H1 (cell line): Measurements from ENCODE around the gene STARD3. TPM values are rescaled to one million over a fixed set of nuclear protein-coding genes. Genes with fewer than 3 reads are reported as not detected.

Experiments
- CTCF ChIA-PET: fragments of 300-600 bp; sonication (Branson Sonifier 250); formaldehyde crosslinking; loops from one replicate; lab custom pipeline; 2021; ENCODE audit not compliant: partially characterized antibody; lab: Charles Lee
- POLR2A ChIA-PET: fragments of 300-600 bp; sonication (Branson Sonifier 250); formaldehyde crosslinking; loops from one replicate; lab custom pipeline; 2021; ENCODE audit warnings: inconsistent platforms; ENCODE audit not compliant: partially characterized antibody; lab: Charles Lee
- DNase-seq, 2 experiments: peaks; one replicate each; pipeline versions ENCODE4 v3.0.0 to v3.0.0-alpha.2; 2010 to 2022; ENCODE audit warnings: low spot score in 2 of 2, low read depth in 1 of 2, mixed read lengths in 1 of 2
- FAIRE-seq: peaks from 2 replicates; lab custom pipeline; 2011; peaks lifted over from hg19 to GRCh38; lab: Jason Lieb, UNC
- H2AFZ ChIP-seq: 2 replicates; pipeline ENCODE4 v1.8.1; 2012; ENCODE audit warnings: low read length, inconsistent platforms
- H2AK5ac ChIP-seq: 2 replicates; pipeline ENCODE4 v1.6.1; 2013; ENCODE audit warnings: low read depth, low read length
- H2BK120ac ChIP-seq: replicated peaks from 2 replicates; pipeline ENCODE3; 2013; ENCODE audit warnings: low read depth, low read length, inconsistent platforms
- H2BK12ac ChIP-seq: 2 replicates; pipeline ENCODE4 v1.6.1; 2013; ENCODE audit warnings: low read depth, low read length
- H2BK15ac ChIP-seq: 2 replicates; pipeline ENCODE4 v1.6.1; 2013; ENCODE audit warnings: low read length
- H2BK20ac ChIP-seq: 2 replicates; pipeline ENCODE4 v1.6.1; 2013; ENCODE audit warnings: low read length
- H2BK5ac ChIP-seq: 2 replicates; pipeline ENCODE4 v1.6.1; 2013; ENCODE audit warnings: low read depth, low read length
- H3K14ac ChIP-seq: 2 replicates; pipeline ENCODE4 v1.6.1; 2013; ENCODE audit warnings: inconsistent platforms; ENCODE audit not compliant: insufficient read length
- H3K18ac ChIP-seq: 2 replicates; pipeline ENCODE4 v1.6.1; 2013; ENCODE audit warnings: low read length; ENCODE audit errors: extremely low read depth
- H3K23ac ChIP-seq: 2 replicates; pipeline ENCODE4 v1.6.1; 2013; ENCODE audit warnings: inconsistent platforms; ENCODE audit not compliant: insufficient read length
- H3K23me2 ChIP-seq: 2 replicates; pipeline ENCODE4 v1.6.1; 2013; ENCODE audit warnings: low read depth, low read length
- H3K27ac ChIP-seq: 2 replicates; pipeline ENCODE4 v1.6.1; 2011; ENCODE audit warnings: low read depth, low read length, inconsistent platforms
- H3K27me3 ChIP-seq, 4 experiments: replicated peaks in 1 of 4; 1 replicate in 1 of 4; 2 replicates in 3 of 4; pipeline versions ENCODE4 v1.6.1 to v1.8.1; 2011 to 2013; ENCODE audit warnings: low read length in 3 of 4, mild to moderate bottlenecking in 3 of 4, inconsistent platforms in 2 of 4, mixed read lengths in 2 of 4, moderate library complexity in 1 of 4; ENCODE audit not compliant: control insufficient read depth in 3 of 4, insufficient read depth in 3 of 4; ENCODE audit errors: extremely low read depth in 1 of 4
- H3K36me3 ChIP-seq, 4 experiments: 2 replicates each; pipeline versions ENCODE4 v1.6.1 to v1.8.1; 2011 to 2013; ENCODE audit warnings: mild to moderate bottlenecking in 4 of 4, low read length in 3 of 4, moderate library complexity in 2 of 4, control low read depth in 1 of 4, inconsistent platforms in 1 of 4; ENCODE audit not compliant: insufficient read depth in 4 of 4, control insufficient read depth in 2 of 4
- H3K4ac ChIP-seq: replicated peaks from 2 replicates; pipeline ENCODE3; 2013; ENCODE audit warnings: low read length, low read depth, mixed read lengths, inconsistent platforms; ENCODE audit not compliant: insufficient read length
- H3K4me1 ChIP-seq, 4 experiments: replicated peaks in 1 of 4; 1 replicate in 1 of 4; 2 replicates in 3 of 4; pipeline versions ENCODE4 v1.6.1 to v1.8.1; 2011 to 2013; ENCODE audit warnings: low read length in 3 of 4, inconsistent platforms in 2 of 4, mixed read lengths in 1 of 4; ENCODE audit not compliant: insufficient read depth in 4 of 4, control insufficient read depth in 3 of 4
- H3K4me2 ChIP-seq, 2 experiments: 2 replicates each; pipeline versions ENCODE4 v1.6.1 to v1.8.1; 2011 to 2013; ENCODE audit warnings: low read depth in 2 of 2, low read length in 2 of 2, control low read depth in 1 of 2, inconsistent platforms in 1 of 2, mild to moderate bottlenecking in 1 of 2; ENCODE audit not compliant: insufficient read depth in 1 of 2
- H3K4me3 ChIP-seq, 4 experiments: fragments of 200-600, 300-600 bp in 1 of 4; sonication (generic), shearing (Covaris generic), sonication (Bioruptor Twin) in 1 of 4; 2 replicates each; pipeline versions ENCODE4 v1.5.1 to v1.8.1; 2011 to 2016; ENCODE audit warnings: low read length in 4 of 4, low read depth in 3 of 4, control low read depth in 2 of 4, inconsistent platforms in 2 of 4, mild to moderate bottlenecking in 2 of 4, mixed read lengths in 1 of 4, moderate library complexity in 1 of 4; ENCODE audit not compliant: insufficient read depth in 2 of 4; ENCODE audit errors: extremely low read depth in 1 of 4
- H3K56ac ChIP-seq: replicated peaks from 2 replicates; pipeline ENCODE3; 2013; ENCODE audit warnings: low read depth, mild to moderate bottlenecking, mixed read lengths, low read length, inconsistent platforms; ENCODE audit not compliant: insufficient read length
- H3K79me1 ChIP-seq: 2 replicates; pipeline ENCODE4 v1.6.1; 2013; ENCODE audit warnings: low read depth, low read length, control low read depth
- H3K79me2 ChIP-seq, 2 experiments: 2 replicates each; pipeline versions ENCODE4 v1.6.1 to v1.8.1; 2012 to 2013; ENCODE audit warnings: low read length in 2 of 2, mild to moderate bottlenecking in 2 of 2, inconsistent platforms in 1 of 2; ENCODE audit not compliant: insufficient read depth in 2 of 2, control insufficient read depth in 1 of 2
- H3K9ac ChIP-seq, 4 experiments: replicated peaks in 1 of 4; 1 replicate in 1 of 4; 2 replicates in 3 of 4; pipeline versions ENCODE4 v1.6.1 to v1.8.1; 2011 to 2013; ENCODE audit warnings: low read depth in 3 of 4, low read length in 3 of 4, control low read depth in 2 of 4, mild to moderate bottlenecking in 2 of 4, moderate library complexity in 2 of 4, inconsistent platforms in 1 of 4; ENCODE audit errors: extremely low read depth in 1 of 4
- H3K9me3 ChIP-seq, 2 experiments: 2 replicates each; pipeline versions ENCODE4 v1.6.1 to v1.8.1; 2012 to 2013; ENCODE audit warnings: mild to moderate bottlenecking in 2 of 2, moderate library complexity in 2 of 2, control low read depth in 1 of 2, inconsistent platforms in 1 of 2, low read depth in 1 of 2, low read length in 1 of 2, mixed read lengths in 1 of 2; ENCODE audit not compliant: insufficient read depth in 2 of 2
- H4K20me1 ChIP-seq, 2 experiments: replicated peaks in 1 of 2; 2 replicates each; pipeline versions ENCODE3 to v1.8.1; 2011 to 2013; ENCODE audit warnings: inconsistent platforms in 2 of 2, low read length in 2 of 2, mild to moderate bottlenecking in 1 of 2; ENCODE audit not compliant: insufficient read depth in 2 of 2, control insufficient read depth in 1 of 2
- H4K5ac ChIP-seq: 2 replicates; pipeline ENCODE4 v1.6.1; 2013; ENCODE audit warnings: low read length, low read depth, mixed read lengths, inconsistent platforms; ENCODE audit not compliant: insufficient read length
- H4K8ac ChIP-seq: 2 replicates; pipeline ENCODE4 v1.8.0; 2013; ENCODE audit warnings: mild to moderate bottlenecking, moderate library complexity, low read length, inconsistent platforms; ENCODE audit not compliant: insufficient read depth; ENCODE audit errors: extremely low read depth
- H4K91ac ChIP-seq: replicated peaks from 2 replicates; pipeline ENCODE3; 2013; ENCODE audit warnings: low read length, mixed read lengths, inconsistent platforms; ENCODE audit not compliant: insufficient read length
- CBX5 ChIP-seq: fragments of 300-800, 300-1000 bp; sonication (generic); IDR thresholded peaks from 2 replicates; pipeline ENCODE4 v1.7.1; 2016; ENCODE audit warnings: antibody characterized with exemption, low read length, low read depth
- HDAC2 ChIP-seq, 2 experiments: fragments of 300-600 bp in 1 of 2; sonication (generic) in 1 of 2; IDR thresholded peaks; 2 replicates each; pipeline ENCODE4 v1.6.1; 2011 to 2012; ENCODE audit warnings: low read depth in 2 of 2, low read length in 2 of 2, mild to moderate bottlenecking in 2 of 2, moderate library complexity in 2 of 2, borderline replicate concordance in 1 of 2, inconsistent platforms in 1 of 2
- KDM1A ChIP-seq: fragments of 200-600, 300-600 bp; sonication (generic); IDR thresholded peaks from 2 replicates; pipeline ENCODE4 v1.7.1; 2016; ENCODE audit warnings: mild to moderate bottlenecking, low read length, borderline replicate concordance
- POLR2A ChIP-seq, 2 experiments: IDR thresholded peaks; 1 replicate in 1 of 2; 2 replicates in 1 of 2; pipeline ENCODE4 v1.6.1; 2011; ENCODE audit warnings: low read depth in 2 of 2, low read length in 2 of 2, mild to moderate bottlenecking in 2 of 2; ENCODE audit errors: control extremely low read depth in 1 of 2
- SP2 ChIP-seq: IDR thresholded peaks from 2 replicates; pipeline ENCODE4 v1.6.1; 2012; ENCODE audit warnings: mild to moderate bottlenecking, low read length, inconsistent platforms
- TAF1 ChIP-seq: IDR thresholded peaks from 2 replicates; pipeline ENCODE4 v1.6.1; 2011; ENCODE audit warnings: mild to moderate bottlenecking, low read depth, low read length
- WGBS, 2 experiments: shearing (Covaris generic) in 1 of 2; methylation state at CpG; one replicate each; pipeline versions ENCODE4 v1.1.6 to v1.1.7; 2013 to 2015; ENCODE audit warnings: low lambda C conversion rate in 2 of 2, mixed read lengths in 2 of 2, inconsistent platforms in 1 of 2, low coverage in 1 of 2, missing lambda C conversion rate in 1 of 2; ENCODE audit not compliant: insufficient replicate concordance in 2 of 2, insufficient coverage in 1 of 2, insufficient read length in 1 of 2; ENCODE audit errors: extremely low coverage in 1 of 2, missing lambda C conversion rate in 1 of 2; 5-methylcytosine and 5-hydroxymethylcytosine counted together
- polyA plus RNA-seq, 7 experiments: library from polyadenylated mRNA; depleted of rRNA in 3 of 7; stranded (reverse) in 5 of 7; unstranded in 2 of 7; fragments of >200 nt in 5 of 7; fragments of 200-250 nt in 2 of 7; gene quantifications; 1 replicate in 5 of 7; 2 replicates in 1 of 7; 4 replicates in 1 of 7; pipeline versions ENCODE4 v1.2.1 to v1.2.3, GENCODE V29; 2011 to 2013; ENCODE audit warnings: missing spikeins in 2 of 7, mixed read lengths in 2 of 7
- total RNA-seq: library from RNA; stranded (reverse); fragmentation: NEBNext Ultra II Directional; extraction: Animal tissue kit (Norgen Biotek cat#: 25700); gene quantifications from 2 replicates; pipeline ENCODE4 v1.2.1, GENCODE V29; 2021

Gene STARD3
- total and polyA plus RNA-seq, 2 of the 8 experiments (the other 6 are each of a cell fraction or from before 2014, with no cell fraction given), result 47.6 to 80.3 TPM

- no peak overlapping the region for H2AFZ ChIP-seq
- H3K18ac ChIP-seq, result no peak overlapping the region
- no peak for DNase-seq
- no peak overlapping the region for H2BK120ac ChIP-seq
- H2BK20ac ChIP-seq, result 0 out of 2 replicates have a peak overlapping the region, but pooled peaks have one; percentile 25
- no peak overlapping the region; a peak in 1 of 8 replicates for H3K4me3 ChIP-seq
- H3K4me2 ChIP-seq, result no peak overlapping the region
- H3K14ac ChIP-seq, result no peak overlapping the region
- peaks cover 7 to 21% (median 15%) of the 10 kb centered on the region in 4 experiments for H3K4me1 ChIP-seq
- CTCF ChIA-PET, result interaction anchor here (9.0 to 49.2 kb wide), 3 partner anchors 10 to 43 kb away, joined by 133 to 1885 read pairs (median 1096); partner anchors contain the start of genes ERBB2, PGAP3, PNMT and PPP1R1B
- no peak overlapping the region; the same call in 1 of the 2 replicates for H4K8ac ChIP-seq
- no peak overlapping the region for H2BK12ac ChIP-seq
- peaks cover 43% of the 10 kb centered on the region for H3K79me1 ChIP-seq
- no peak for FAIRE-seq
- H3K79me2 ChIP-seq, result peaks cover 8 to 77% of the 10 kb centered on the region in 2 experiments
- POLR2A ChIA-PET, result interaction anchor here (0.6 to 7.7 kb wide), 4 partner anchors 8 to 26 kb away, joined by 3 to 39 read pairs (median 16); no protein-coding TSS in a partner anchor
- no peak overlapping the region for H4K91ac ChIP-seq
- H2BK5ac ChIP-seq, result no peak overlapping the region
- H3K56ac ChIP-seq, result no peak overlapping the region
- H3K4ac ChIP-seq, result no peak overlapping the region
- no peak for TF ChIP-seq SP2
- no peak for TF ChIP-seq POLR2A (IDR thresholded peaks at IDR 0.05; ENCODE audit: control extremely low read depth in 1 of 2, low read depth in 2 of 2, low read length in 2 of 2)
- peak; percentile 96 for TF ChIP-seq KDM1A
- no peak for TF ChIP-seq TAF1
- peak in 1 of 2 experiments; percentile 81; a peak in 1 of 4 replicates for TF ChIP-seq HDAC2 (IDR thresholded peaks at IDR 0.05; ENCODE audit: borderline replicate concordance in 1 of 2, low read depth in 2 of 2, low read length in 2 of 2)
- no peak for TF ChIP-seq CBX5
- TF ChIP-seq, all 59 proteins: peak for 2
- Histone ChIP-seq H3K23ac (no peak overlapping the region), H2AK5ac (0 out of 2 replicates have a peak overlapping the region, but pooled peaks have one; percentile 75), H4K5ac (no peak overlapping the region), H3K27ac (no peak overlapping the region), H3K9ac (no peak overlapping the region; a peak in 1 of 7 replicates), H3K27me3 (0 out of 7 replicates have a peak, but pooled peaks cover 0 to 3% (median 0%) of the 10 kb centered on the region in 4 experiments), H4K20me1 (peaks cover 3 to 29% of the 10 kb centered on the region in 2 experiments), H3K9me3 (no peaks in the 10 kb centered on the region), H3K23me2 (peaks cover 4% of the 10 kb centered on the region), H3K36me3 (no peaks in the 10 kb centered on the region), H2BK15ac (peak overlapping the region; percentile 84; the same call in 1 of the 2 replicates)
- 88% methylated on average over 9 of the region's 9 CpGs; no CpG with 5 or more reads in 1 of the 2 experiments for WGBS, 2 experiments
Observed at GRCh38 chr17:39642291-39643074, 5.5 kb downstream of the STARD3 start.
